Head of caudate nucleus (tissue), 42 donors: Measurements from ENCODE around the gene LMF1.
A peak's percentile ranks its signal among the peaks of the same experiment; 100 is the strongest.
"Not testable (repeated sequence)": the region's sequence is repeated elsewhere in the genome, so short reads cannot be mapped to it uniquely, and the experiment has no call there.

Experiments
- DNase-seq, 42 donors: peaks; one replicate each; pipeline versions ENCODE4 v3.0.0 to v3.0.0-alpha.2; 2020 to 2021; ENCODE audit warnings: mixed read lengths in 7 of 42
- intact Hi-C: fragments of 100-400 bp; cut with DNase I; formaldehyde crosslinking; loops from one replicate; pipeline ENCODE4 v1.15.0; 2022

The LMF1 gene

GRCh38 chr16:872436-873242 is 98.1 kb downstream of the LMF1 start:
- intact Hi-C loops, result no loop called here
- DNase-seq, result no peak

- intact Hi-C loops, result no loop called here
- no peak for DNase-seq
These were observed 99.0 kb downstream of the LMF1 start for GRCh38 chr16:871562-872345.

DNA sequence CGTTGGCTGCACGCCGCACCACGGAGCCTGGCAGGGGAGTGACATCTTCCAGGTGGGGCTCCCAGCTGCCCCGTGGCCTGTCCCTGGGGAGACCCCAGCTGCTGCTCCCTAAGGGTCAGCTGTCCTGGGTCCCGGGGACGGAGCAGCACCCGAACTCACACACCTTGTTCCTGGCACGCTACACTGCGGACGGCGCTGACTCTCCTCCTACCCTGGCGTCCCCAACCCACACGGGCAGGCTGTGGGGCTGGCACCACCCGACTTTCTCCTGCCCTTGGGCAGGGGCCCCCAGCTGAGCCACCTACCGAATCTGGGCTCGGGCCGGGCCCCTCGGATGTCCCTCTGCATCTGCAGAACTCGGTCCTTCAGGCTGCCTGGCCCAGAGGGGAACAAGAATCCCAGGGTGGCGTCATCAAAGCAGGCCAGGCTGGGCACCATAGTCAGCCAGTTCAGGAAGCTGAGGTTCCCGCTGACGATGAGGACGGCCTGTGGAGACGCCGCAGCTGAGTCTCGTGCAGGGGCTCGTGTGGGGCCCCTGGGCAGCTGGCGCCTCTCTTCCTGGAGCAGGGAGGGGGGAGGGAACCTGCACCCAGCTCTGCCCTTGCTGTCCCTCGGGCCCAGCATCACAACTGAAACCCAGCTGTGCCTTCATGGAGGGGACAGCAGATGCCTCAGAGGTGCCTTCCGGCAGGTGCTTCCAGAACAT is 99.8 kb downstream of the LMF1 start:
- no peak for DNase-seq
- intact Hi-C loops, result no loop called here

- intact Hi-C loops, result no loop called here
- DNase-seq, result no peak
These were observed 100.8 kb downstream of the LMF1 start for GRCh38 chr16:869823-870641.

- no peak for DNase-seq
- intact Hi-C loops, result no loop called here
These were observed 101.7 kb downstream of the LMF1 start for GRCh38 chr16:868846-869822.

GRCh38 chr16:868386-868755 is 102.4 kb downstream of the LMF1 start:
- DNase-seq, result no peak

GRCh38 chr16:867421-868385 is 103.1 kb downstream of the LMF1 start:
- intact Hi-C loops, result no loop called here
- DNase-seq, result peak in 9 of 42 donors; percentile 16 to 56 (median 36)

More at GRCh38 chr16:868386-868755, 102.4 kb downstream of the LMF1 start:
- intact Hi-C loops, result no loop called here

DNA sequence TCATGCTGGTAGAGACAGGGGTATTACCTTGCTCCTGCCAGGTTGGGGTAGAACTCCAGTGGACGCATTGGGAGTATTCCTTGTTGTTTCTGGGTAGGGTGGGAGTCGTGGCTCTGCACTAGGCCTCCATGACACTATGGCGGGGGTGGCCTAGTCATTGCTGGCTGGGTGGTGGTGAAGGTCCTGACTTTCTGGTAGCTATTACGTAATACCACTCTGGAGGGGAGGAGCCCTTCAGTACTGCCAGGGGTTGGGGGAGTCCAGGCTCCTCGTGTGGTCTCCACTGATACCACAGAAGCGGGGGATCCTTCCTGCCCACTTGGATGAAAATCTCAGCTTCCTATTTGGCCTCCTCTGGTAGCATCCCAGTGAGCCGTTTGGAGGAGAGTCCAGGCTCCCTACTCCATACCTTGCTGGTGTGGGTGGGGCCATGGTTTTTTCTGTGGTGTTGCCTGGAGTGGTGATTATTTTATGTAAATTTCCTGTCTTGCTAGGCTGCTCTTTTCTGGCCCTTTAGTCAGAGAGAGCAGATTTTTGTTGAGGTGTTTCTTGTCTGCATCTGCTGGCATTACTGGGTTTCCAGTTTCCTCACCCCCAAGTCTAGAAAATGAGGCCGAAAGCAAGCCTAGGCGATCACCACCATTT is 104.4 kb downstream of the LMF1 start:
- intact Hi-C loops, result no loop called here
- no peak for DNase-seq

- intact Hi-C loops, result no loop called here
These were observed 105.8 kb downstream of the LMF1 start for GRCh38 chr16:865026-865425.

DNA sequence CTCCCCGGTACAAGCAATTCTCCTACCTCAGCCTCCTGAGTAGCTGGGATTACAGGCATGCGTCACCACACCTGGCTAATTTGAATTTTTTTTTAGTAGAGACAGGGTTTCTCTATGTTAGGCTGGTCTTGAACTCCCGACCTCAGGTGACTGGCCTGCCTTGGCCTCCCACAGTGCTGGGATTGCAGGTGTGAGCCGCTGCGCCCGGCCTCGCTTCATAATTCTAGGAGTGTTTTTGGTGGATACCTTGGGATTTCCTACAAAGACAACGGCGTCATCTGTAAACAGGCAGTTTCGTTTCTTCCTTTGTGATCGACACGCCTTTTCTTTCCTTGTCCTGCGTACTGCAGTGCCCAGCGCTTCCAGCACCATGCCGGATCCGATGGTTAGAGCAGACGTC is 109.3 kb downstream of the LMF1 start:
- DNase-seq, result no peak
- intact Hi-C loops, result no loop called here

More at GRCh38 chr16:865026-865425, 105.8 kb downstream of the LMF1 start:
- no peak for DNase-seq

DNA sequence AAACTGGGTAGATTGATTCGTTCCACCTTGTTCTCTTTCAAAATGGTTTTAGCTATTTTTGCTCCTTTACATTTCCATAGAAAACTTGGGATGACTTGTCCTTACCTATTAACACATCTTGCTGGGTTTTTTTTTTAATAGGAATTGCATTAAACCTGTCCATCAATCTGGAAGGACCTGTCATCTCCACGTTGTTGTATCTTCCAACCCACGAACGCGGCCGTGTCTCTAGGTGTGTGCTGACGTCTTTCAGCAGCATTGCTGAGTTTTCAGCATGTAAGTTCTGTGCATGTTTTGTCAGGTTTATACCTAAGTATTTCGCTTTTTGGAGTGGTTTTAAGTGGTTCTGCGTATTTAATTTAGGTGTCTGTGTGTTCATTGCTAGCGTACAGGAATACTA is 109.9 kb downstream of the LMF1 start:
- intact Hi-C loops, result no loop called here
- DNase-seq, result peak in 23 of 42 donors; percentile 12 to 80 (median 53)

DNA sequence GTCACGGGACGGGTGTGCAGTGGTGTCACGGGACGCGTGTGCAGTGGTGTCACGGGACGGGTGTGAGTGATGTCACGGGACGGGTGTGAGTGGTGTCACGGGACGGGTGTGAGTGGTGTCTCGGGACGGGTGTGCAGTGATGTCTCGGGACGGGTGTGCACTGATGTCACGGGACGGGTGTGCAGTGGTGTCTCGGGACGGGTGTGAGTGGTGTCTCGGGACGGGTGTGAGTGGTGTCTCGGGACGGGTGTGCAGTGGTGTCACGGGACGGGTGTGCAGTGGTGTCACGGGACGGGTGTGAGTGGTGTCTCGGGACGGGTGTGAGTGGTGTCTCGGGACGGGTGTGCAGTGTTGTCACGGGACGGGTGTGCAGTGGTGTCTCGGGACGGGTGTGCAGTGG is 111.8 kb downstream of the LMF1 start:
- intact Hi-C loops, DNase-seq: not testable (repeated sequence)

- intact Hi-C loops, DNase-seq: not testable (repeated sequence)
These were observed 112.3 kb downstream of the LMF1 start for GRCh38 chr16:858441-858840.

GRCh38 chr16:856811-857210 is 114.0 kb downstream of the LMF1 start:
- DNase-seq, result no peak
- intact Hi-C loops, result no loop called here

GRCh38 chr16:856101-856500 is 114.7 kb downstream of the LMF1 start:
- no peak for DNase-seq

DNA sequence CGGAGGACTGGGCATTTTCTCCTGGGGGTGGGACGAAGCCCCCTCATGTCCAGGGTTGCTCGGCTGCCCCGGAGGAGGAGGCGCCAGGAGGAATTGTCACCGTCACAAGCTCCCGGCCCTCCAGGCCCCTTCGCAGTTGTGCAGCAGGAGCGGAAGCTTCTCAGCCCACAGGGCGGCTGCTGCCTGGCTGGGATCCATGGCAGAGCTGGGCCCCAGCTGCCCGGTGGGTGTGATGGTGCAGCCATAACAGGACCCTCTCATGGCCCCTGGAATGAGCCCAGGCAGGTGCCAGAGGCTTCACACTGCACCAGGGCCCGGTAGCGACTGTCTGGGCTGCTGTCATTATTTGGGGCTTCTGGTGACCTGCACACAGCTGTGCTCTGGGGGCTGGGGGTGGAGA is 115.3 kb downstream of the LMF1 start:
- intact Hi-C loops, result no loop called here
- peak in 2 of 42 donors; percentile 14 to 21 for DNase-seq

More at GRCh38 chr16:856101-856500, 114.7 kb downstream of the LMF1 start:
- intact Hi-C loops, result no loop called here
